Gastrocnemius medialis (tissue), 4 donors: ENCODE data around the gene TIAM2.

Experiments used
- POLR2A ChIP-seq, 2 donors: fragments of 450-650 bp; IDR thresholded peaks; one replicate each; pipeline ENCODE4 v1.6.1; 2017; ENCODE audit warnings: antibody characterized with exemption in 2 of 2, mild to moderate bottlenecking in 2 of 2, moderate library complexity in 2 of 2
- TF ChIP-seq, protein P1 (sequence below), 5 experiments: fragments of 450-650 bp in 3 of 5; fragments of 200-600 bp in 2 of 5; sonication (generic) in 2 of 5; IDR thresholded peaks in 4 of 5; conservative IDR thresholded peaks in 1 of 5; 1 replicate in 4 of 5; 2 replicates in 1 of 5; pipeline ENCODE4 v1.5.1; 2016 to 2019; ENCODE audit warnings: antibody characterized with exemption in 5 of 5, mild to moderate bottlenecking in 3 of 5, moderate library complexity in 3 of 5

DNA sequence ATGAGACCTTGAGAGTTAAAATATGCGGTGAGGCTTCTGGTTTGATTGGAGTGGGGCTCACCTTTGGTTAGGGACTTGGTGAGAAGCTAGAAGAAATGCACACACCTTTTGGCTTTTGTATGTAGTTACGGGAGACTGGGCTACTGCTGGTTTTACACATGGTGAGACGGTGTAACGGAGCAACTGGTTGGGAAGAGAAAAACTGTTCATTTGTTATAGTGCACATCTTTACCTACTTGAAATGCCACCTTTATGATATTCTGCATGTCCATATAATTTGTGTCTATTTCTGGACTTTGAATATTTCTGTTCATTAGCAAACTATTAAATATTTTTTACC, 31.6 kb downstream of the TIAM2 start:
- TF ChIP-seq, protein P1, sequence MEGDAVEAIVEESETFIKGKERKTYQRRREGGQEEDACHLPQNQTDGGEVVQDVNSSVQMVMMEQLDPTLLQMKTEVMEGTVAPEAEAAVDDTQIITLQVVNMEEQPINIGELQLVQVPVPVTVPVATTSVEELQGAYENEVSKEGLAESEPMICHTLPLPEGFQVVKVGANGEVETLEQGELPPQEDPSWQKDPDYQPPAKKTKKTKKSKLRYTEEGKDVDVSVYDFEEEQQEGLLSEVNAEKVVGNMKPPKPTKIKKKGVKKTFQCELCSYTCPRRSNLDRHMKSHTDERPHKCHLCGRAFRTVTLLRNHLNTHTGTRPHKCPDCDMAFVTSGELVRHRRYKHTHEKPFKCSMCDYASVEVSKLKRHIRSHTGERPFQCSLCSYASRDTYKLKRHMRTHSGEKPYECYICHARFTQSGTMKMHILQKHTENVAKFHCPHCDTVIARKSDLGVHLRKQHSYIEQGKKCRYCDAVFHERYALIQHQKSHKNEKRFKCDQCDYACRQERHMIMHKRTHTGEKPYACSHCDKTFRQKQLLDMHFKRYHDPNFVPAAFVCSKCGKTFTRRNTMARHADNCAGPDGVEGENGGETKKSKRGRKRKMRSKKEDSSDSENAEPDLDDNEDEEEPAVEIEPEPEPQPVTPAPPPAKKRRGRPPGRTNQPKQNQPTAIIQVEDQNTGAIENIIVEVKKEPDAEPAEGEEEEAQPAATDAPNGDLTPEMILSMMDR (IDR thresholded peaks at IDR 0.05 in 4 of 5, conservative IDR thresholded peaks at IDR 0.05 in 1 of 5), result no peak
- no peak for TF ChIP-seq POLR2A (IDR thresholded peaks at IDR 0.05)
